Sigmoid colon (tissue), 4 donors: Measurements from ENCODE around the gene KRT6A.

Source experiments
- CTCF ChIP-seq, 4 experiments: fragments of 450-650 bp in 3 of 4; fragments of 200-600 bp in 1 of 4; IDR thresholded peaks; one replicate each; pipeline ENCODE4 v1.5.1; 2016 to 2019; ENCODE audit warnings: antibody characterized with exemption in 4 of 4, mild to moderate bottlenecking in 3 of 4, moderate library complexity in 2 of 4
- POLR2A ChIP-seq, 2 donors: fragments of 450-650 bp; IDR thresholded peaks; one replicate each; pipeline ENCODE4 v1.6.1; 2016; ENCODE audit warnings: antibody characterized with exemption in 2 of 2, mild to moderate bottlenecking in 2 of 2, moderate library complexity in 2 of 2
- POLR2AphosphoS5 ChIP-seq, 4 donors: sonication (generic); formaldehyde crosslinking; IDR thresholded peaks; one replicate each; pipeline ENCODE4 v1.6.1; 2017; ENCODE audit warnings: antibody characterized with exemption in 4 of 4

DNA sequence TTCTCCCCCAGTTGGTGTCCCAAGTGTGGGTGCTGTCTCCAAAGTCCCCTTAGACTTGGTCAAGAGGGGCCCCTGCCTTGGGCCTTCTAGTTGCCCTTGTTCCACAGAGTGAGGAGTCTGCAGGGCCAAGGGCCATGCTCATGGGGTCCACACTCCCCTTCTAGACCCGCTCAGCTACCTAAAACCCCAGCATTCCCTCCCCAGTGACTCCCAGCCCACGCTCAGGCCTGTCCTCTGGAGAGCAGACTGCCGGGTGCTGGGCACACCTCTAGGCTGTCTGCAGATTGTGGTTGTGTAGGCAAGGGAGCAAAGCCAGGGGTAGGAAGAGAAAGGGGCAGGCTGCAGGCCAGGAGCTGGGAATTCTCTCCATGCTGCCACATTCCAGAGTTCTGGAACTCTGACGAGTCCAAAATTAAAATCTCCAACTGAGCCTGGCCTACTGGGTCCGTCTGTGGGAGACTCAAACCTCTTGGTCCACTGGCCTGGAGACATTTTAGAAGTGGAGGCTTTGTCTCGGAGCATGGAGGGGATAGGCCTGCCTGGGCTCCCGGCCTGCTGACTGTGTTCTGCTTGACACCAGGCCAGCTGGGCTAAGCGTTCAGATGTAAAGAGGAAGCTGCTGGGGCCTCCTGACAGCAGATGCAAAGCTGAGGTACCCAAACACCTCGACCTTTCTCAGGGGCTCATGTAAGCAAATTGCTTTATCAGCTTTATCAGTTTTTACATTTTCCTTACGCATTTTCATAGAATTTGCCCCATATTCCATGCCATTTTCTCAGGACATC is 40.8 kb upstream of the KRT6A start:
- TF ChIP-seq POLR2AphosphoS5 (IDR thresholded peaks at IDR 0.05) = no peak
- TF ChIP-seq CTCF (IDR thresholded peaks at IDR 0.05) = no peak
- TF ChIP-seq POLR2A (IDR thresholded peaks at IDR 0.05) = no peak
